Epidermal melanocyte (primary cell): ENCODE data around the gene STK32C.
"Not testable (repeated sequence)": the region's sequence is repeated elsewhere in the genome, so short reads cannot be mapped to it uniquely, and the experiment has no call there.

Experiments
- DNase-seq: peaks from one replicate; pipeline ENCODE4 v3.0.0; 2011; ENCODE audit warnings: low spot score; ENCODE audit not compliant: insufficient read length

STK32C gene

DNA sequence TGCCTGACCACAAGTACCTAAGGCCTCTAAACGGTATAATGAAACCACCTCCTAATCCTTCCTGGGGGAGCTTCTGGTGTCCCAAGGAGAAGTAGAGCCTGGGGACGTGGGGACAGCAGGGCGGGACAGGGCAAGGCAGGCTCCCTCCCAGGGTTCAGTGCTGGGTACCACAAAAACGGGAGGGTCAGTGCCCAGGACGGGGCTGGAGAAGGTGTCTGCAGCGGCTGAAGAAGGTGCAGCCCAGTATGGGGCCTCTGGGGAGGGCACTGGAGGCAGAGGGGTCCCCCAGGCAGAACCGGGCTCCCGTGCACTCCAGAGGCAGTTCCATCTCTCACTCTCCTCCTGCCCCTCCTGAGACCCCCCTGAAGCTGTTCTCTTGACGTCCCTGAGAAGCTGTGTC lies 74.8 kb downstream of the STK32C start:
- DNase-seq: no peak

DNA sequence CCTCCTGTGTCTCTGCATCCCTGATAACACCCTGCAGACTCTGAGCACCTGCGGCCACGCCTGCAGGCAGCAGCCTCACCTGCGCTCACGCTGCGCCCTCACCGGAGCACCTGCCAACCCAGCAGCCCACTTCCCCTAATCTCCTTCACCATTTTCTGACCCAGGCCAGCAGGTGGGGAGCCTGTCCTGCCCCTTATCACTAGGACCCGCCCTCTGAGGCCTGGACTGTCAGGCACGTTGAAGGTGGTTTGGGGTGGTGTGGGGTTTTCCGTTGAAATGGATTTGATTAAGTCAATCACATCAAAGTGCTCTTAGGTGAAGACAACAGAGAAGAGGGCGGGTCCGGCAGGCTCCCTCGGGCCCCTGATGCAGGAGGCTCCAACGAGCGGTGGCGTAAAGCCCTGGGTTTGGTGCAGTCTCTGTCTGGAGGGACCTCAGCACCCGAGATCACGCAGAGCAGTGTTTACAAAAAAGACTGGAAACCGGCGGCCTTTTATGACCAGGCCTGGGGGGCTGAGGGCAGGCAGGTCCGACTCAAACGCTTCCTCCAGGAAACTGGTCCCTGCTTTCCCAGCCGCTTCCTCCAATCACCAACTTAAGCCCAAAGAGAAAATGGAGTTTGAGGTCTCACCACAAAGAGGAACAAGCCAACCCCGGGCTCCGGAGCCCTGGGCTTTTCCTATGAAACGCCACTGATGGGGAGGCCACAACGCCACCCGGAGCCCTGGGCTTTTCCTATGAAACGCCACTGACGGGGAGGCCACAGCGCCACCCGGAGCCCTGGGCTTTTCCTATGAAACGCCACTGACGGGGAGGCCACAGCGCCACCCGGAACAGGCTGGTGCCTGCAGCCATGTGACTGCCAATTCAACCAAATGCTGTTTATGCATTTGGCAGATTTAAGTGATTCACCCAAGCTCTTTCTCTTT lies 75.5 kb downstream of the STK32C start:
- DNase-seq: no peak

DNA sequence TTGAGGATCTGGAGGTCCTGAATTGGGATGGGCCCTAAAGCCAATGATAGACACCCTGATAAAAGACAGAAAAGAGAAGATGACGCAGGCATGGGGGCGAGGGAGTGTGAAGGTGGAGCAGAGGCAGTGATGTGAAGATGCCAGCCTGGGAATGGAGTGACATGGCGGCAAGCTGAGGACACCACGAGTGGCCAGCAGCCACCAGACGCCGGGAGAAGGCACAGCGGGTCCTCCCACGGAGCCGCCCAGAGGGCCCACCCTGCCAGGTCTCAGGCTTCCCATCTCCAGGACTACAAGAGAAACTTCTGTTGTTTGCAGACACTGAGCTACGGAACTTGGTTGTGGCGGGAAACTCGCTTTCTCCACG lies 76.1 kb downstream of the STK32C start:
- DNase-seq: no peak

- no peak for DNase-seq
Measured at GRCh38 chr10:132230557-132231210, 77.1 kb downstream of the STK32C start.

- DNase-seq: peak; percentile 70
Measured at GRCh38 chr10:132229834-132230556, 77.8 kb downstream of the STK32C start.

DNA sequence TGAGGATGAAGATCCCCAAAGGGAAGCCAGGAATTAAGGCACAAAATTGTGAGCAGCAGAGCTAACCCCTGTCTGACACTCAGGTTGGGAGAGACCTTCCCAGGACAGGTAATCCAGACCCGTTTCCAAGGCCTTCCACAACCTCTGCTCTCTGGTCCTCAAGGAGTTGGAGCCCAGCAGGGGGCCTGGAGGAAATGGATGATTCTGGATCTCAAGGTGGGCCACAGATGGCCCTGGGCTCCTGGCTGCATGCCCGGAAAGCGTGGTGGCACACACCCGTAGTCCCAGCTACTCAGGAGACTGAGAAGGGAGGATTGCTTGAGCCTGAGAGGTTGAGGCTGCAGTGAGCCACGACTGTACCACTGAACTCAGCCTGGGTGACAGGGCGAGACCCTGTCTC lies 78.7 kb downstream of the STK32C start:
- DNase-seq: no peak

DNA sequence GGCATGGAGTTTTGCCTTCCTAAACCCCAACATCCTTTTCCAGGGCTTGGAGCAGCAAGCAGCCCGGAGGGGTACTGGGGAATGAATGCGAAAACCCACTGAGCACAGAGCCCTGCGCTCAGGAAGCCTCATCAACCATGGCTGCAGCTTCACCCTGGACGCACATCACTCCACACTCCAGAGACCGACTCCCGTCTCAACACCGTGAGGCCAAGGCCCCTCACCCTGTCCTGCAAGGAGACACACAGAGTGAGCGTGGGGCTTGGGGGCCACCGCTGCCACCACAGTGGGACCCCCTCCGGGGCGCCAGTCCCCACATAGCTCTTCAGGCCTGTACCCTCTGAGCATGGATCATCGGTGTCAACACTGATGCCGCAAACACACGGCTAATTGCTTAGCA lies 79.1 kb downstream of the STK32C start:
- DNase-seq: no peak

GRCh38 chr10:132227851-132228390 lies 79.8 kb downstream of the STK32C start:
- no peak for DNase-seq

DNA sequence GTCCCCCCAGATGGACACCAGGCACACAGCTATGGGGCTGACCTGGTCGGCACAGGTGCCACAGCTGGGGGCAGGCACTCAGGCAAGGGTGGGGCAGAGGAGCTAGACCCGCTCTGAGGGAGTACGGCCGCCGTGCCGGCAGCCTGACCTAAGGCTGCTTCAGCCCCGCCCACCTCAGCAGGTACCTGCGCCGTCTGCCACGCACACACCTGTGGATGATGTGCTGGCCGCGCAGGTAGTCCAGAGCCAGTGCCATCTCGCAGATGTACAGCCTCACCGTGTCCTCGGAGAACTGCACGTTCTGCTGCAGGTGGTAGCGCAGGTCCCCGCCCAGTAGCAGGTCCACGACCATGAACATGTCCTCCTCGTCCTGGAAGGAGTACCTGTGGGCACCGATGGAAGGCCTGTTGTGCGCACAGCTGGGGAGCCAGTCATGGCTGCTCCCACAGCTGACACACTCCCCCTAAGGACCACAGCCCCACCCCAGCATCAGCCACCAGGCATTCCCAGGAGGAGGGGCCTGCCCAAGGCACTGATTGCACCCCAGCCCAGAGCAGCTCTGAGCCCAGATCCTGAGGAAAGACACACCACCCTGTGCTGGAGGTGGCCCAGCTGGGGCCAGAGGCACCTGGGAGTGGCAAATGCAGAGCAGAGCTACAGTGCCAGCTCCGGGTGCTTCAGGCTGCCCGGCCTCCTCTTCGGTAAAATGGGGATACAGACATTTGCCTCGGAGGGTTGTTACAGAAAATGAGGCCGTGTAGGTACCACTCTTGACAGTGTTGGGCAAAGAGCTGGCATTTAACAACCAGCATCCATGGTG lies 81.0 kb downstream of the STK32C start:
- no peak for DNase-seq

DNA sequence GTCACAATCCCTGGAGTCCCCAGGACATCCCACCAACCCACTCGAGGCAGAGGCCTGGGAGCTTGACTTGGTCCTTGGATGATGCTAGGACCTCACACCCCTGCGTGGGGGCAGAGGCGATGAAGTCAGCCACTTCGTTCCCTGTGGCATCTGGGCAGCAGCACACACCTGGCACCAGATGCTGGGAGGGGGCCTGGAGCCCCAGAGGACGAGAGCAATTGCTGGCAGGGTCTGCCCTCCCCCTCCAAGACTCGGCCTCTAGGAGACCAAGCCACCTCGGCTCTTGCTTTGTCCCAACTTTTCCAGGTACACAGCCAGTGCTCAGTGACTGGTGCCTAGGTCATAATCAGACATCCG lies 81.9 kb downstream of the STK32C start:
- DNase-seq: no peak

- DNase-seq: no peak
Measured at GRCh38 chr10:132225073-132225848, 82.5 kb downstream of the STK32C start.

DNA sequence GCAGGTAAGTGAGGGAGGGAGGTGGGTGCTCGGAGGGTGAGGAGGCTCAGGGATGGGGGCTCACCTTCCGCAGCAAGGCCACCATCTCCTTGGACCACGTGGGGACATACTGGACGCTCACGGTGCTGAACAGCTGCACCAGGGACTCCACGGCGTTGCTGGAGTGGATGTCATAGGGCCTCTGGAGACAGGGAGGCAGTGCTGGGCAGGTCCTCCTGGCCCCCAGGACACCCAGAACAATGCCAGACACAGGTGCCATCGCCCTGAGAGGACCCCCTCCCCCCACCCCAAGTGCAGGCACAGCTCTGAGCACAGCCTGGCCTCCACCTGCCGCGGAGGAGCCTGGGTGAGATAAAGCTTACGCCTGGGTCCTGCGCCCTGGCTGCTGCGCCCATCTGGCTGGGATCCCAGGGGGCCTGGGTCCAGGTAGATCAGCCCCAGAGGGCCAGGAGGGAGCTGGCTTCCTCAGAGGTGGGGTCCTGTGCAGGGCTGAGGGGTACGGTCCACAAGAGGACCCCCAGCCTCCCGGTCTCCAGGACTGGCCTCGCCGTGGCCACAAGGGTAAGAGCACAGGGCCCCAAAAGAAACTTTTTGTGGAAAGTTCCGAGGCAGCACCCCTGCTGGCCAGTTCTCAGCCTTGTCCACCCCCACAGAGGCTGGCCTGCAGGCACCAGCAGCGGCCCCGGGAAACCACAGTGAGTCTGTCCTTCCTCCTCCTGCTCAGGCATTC lies 83.2 kb downstream of the STK32C start:
- no peak for DNase-seq

- no peak for DNase-seq
Measured at GRCh38 chr10:132223611-132224342, 84.0 kb downstream of the STK32C start.

GRCh38 chr10:132223156-132223590 lies 84.6 kb downstream of the STK32C start:
- DNase-seq: peak; percentile 95

DNA sequence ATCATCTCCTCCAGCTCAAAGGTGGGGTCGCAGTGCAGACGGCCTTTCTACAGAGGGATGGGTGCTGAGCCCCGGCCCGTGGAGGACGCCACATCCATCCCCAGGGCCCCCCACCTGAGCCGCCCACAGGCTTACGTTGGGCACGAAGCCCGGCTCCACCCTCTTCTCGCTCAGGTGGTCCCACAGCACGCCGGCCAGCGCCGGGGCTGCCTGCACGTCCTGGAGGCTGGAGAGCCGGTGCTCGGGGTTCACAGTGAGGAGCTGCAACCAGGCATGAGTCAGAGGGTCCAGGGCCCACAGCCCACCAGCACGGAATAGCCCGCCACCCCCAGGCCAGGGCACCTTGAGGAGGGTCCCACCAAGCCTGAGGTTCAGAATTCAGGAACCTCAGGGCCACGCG lies 85.0 kb downstream of the STK32C start:
- no peak for DNase-seq

DNA sequence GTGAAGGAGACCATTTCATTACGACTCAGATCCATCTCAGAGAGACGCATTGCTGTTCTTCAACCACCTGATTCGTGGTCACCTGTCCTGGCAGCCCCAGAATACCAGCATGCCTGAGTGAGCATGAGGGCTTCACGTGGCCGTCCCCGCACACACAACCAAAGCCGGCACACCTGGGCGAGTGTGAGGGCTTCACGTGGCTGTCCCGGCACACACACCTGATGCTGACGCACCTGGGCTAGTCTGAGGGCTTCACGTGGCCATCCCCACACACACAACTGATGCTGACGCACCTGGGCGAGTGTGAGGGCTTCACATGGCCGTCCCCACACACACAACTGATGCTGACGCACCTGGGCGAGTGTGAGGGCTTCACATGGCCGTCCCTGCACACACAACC lies 86.8 kb downstream of the STK32C start:
- not testable (repeated sequence) for DNase-seq

DNA sequence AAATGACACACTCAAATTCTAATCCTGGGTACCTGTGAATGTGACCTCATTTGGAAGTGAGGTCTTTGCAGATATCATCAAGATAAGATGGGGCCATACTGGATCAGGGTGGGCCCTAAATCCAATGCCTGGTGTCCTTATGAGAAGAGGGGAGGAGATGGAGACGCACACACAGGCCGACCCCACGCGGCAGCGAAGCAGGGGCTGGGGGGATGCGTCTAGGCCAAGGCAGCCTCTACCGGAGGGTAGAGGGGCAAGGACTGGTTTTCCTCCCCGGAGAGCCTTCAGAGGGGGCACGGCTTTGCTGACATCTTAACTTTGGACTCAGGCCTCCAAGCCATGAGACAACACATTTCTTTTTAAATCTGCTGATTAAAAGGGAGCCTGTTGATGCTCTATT lies 87.7 kb downstream of the STK32C start:
- no peak for DNase-seq

DNA sequence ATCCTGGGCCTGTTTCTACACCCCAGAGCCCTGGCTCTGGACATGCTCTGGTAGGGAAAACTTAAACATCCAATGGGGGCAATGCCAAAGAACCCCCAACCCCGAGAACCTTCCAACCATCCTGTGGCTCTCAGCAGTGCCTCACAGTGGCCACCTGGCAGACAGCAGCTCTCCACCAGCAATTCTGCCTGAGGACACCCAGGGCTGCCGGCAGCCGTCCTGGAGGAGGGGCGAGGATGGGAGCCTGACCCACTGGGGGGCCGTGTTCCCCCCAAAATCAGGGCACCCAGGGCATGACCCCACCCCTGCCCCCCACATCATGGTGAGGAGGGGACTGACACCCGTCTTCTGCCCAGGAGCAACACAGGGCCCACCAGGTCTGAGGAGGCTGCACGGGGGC lies 88.3 kb downstream of the STK32C start:
- DNase-seq: no peak

DNA sequence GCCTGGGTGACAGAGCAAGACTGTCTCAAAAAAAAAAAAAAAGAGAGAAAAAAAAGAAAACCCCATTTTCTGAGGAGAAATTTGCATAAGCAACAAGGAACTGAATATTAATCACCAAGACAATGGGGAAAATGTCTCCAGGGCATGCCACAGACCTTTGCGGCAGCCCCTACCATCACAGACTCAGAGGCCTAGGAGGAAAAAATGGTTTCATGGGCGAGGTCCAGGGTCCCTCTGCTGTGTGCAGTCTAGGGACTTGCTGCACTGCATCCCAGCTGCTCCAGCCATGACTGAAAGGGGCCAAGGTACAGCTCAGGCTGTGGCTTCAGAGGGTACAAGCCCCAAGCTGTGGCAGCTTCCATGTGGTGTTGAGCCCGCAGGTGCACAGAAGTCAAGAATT lies 91.3 kb downstream of the STK32C start:
- DNase-seq: not testable (repeated sequence)
